Measurements from ENCODE around the gene BCL11A. TPM values are rescaled to one million over a fixed set of nuclear protein-coding genes. Genes with fewer than 3 reads are reported as not detected.

BCL11A gene
- total RNA-seq, 3 donors from 2014 or later (not counting 1 experiment from before 2014, with no cell fraction given), result 2.6 to 3.5 (median 3.0) TPM

DNA sequence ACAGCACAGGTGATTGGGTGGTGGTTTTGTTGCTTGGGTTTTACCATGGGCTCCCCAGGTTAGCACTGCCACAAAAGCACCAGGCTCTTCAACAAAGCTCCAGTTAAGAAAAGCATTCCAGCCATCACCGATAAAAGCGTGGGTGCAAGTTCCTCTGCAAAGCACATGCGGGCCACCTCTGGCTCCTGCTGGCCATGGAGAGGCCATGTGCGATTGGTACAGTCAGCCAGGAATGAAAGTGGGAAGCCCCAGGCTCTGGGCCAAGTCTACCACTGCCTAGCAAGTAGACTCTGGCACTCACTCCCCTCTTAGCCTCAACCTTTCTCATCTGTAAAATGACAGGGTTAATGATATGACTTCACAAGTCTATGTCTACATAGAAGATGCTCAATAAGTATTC, 36.0 kb downstream of the BCL11A start:
- Histone ChIP-seq H3K36me3 (ENCODE audit: control insufficient read depth, insufficient read depth, low read length) (no peaks in the 10 kb centered on the region), H3K27me3 (ENCODE audit: control insufficient read depth, insufficient read depth, low read length) (no peaks in the 10 kb centered on the region), H3K4me3 (ENCODE audit: low read length) (no peak overlapping the region), H3K27ac (ENCODE audit: low read length) (no peak overlapping the region), H3K4me1 (ENCODE audit: control insufficient read depth, insufficient read depth, low read length) (peaks cover 24% of the 10 kb centered on the region), H3K9me3 (ENCODE audit: control insufficient read depth, insufficient read depth, low read length) (no peaks in the 10 kb centered on the region)
- ATAC-seq, result no peak
- H3K9me3 Mint-ChIP-seq, result no peaks in the 10 kb centered on the region
- H3K4me1 Mint-ChIP-seq, result no peaks in the 10 kb centered on the region
- peaks cover 13 to 35% of the 10 kb centered on the region in 2 donors for H3K27me3 Mint-ChIP-seq (ENCODE audit: low read depth in 2 of 2)
- DNase-seq, result no peak
- intact Hi-C loops (cut with micrococcal nuclease), result no loop called here
- H3K4me3 Mint-ChIP-seq, result no peak overlapping the region
- WGBS (ENCODE audit: insufficient coverage), result 95% methylated on average over 4 of the region's 4 CpGs
- no peaks in the 10 kb centered on the region for H3K36me3 Mint-ChIP-seq
- TF ChIP-seq, protein P1, sequence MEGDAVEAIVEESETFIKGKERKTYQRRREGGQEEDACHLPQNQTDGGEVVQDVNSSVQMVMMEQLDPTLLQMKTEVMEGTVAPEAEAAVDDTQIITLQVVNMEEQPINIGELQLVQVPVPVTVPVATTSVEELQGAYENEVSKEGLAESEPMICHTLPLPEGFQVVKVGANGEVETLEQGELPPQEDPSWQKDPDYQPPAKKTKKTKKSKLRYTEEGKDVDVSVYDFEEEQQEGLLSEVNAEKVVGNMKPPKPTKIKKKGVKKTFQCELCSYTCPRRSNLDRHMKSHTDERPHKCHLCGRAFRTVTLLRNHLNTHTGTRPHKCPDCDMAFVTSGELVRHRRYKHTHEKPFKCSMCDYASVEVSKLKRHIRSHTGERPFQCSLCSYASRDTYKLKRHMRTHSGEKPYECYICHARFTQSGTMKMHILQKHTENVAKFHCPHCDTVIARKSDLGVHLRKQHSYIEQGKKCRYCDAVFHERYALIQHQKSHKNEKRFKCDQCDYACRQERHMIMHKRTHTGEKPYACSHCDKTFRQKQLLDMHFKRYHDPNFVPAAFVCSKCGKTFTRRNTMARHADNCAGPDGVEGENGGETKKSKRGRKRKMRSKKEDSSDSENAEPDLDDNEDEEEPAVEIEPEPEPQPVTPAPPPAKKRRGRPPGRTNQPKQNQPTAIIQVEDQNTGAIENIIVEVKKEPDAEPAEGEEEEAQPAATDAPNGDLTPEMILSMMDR (IDR thresholded peaks at IDR 0.05), result no peak
- H3K27ac Mint-ChIP-seq, result no peak overlapping the region

DNA sequence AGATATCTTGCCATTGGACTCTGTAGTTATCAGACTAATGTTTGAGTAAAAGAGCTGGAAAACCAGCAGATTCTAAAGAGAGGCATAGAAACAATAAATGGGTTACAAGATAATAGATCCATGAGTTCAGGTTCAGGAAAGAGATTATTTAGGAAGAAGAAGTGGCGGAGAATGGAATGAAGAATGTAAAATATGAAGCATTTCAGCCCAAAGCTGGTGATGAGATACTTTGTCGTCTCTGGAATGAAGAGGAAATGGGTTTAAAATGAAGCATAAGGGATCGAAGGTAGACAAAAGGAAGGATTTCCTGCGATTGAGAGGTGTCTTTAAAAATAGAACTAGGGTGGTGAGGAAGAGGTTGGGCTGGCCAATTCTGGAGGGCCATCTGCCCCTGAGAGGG, 36.6 kb downstream of the BCL11A start:
- no peak overlapping the region for H3K27ac ChIP-seq (ENCODE audit: low read length)
- H3K4me1 ChIP-seq (ENCODE audit: control insufficient read depth, insufficient read depth, low read length), result peaks cover 30% of the 10 kb centered on the region
- no peak for DNase-seq
- peaks cover 10 to 34% of the 10 kb centered on the region in 2 donors for H3K27me3 Mint-ChIP-seq (ENCODE audit: low read depth in 2 of 2)
- no peaks in the 10 kb centered on the region for H3K9me3 Mint-ChIP-seq
- TF ChIP-seq, protein P1 (IDR thresholded peaks at IDR 0.05), result no peak
- no peaks in the 10 kb centered on the region for H3K36me3 Mint-ChIP-seq
- H3K4me3 ChIP-seq (ENCODE audit: low read length), result no peak overlapping the region
- intact Hi-C loops (cut with micrococcal nuclease), result no loop called here
- no peaks in the 10 kb centered on the region for H3K36me3 ChIP-seq (ENCODE audit: control insufficient read depth, insufficient read depth, low read length)
- WGBS (ENCODE audit: insufficient coverage), result 66% methylated on average over 4 of the region's 4 CpGs
- no peaks in the 10 kb centered on the region for H3K9me3 ChIP-seq (ENCODE audit: control insufficient read depth, insufficient read depth, low read length)
- H3K4me3 Mint-ChIP-seq, result no peak overlapping the region
- H3K27ac Mint-ChIP-seq, result no peak overlapping the region
- no peaks in the 10 kb centered on the region for H3K4me1 Mint-ChIP-seq
- no peaks in the 10 kb centered on the region for H3K27me3 ChIP-seq (ENCODE audit: control insufficient read depth, insufficient read depth, low read length)
- ATAC-seq, result no peak

DNA sequence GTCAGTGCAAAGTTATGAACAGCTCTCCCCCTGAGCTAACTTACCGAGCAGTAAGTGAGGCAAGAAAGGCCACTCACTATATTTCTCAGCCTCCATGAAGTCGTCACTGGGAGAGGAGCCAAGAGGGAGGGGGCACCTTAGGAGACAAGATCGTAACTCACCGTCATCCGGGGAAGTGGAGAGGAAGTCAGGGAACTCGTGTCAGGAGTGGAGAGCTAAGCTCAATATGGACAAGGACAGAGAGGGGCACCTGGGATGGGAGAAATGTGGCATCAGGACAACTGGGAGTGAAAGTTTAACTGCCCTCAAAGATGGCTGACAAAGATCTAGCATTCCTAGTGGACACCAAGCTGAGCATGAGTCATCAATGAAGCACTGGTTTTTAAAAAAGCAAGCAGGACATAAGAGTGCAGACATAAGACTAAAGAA, 37.1 kb downstream of the BCL11A start:
- Mint-ChIP-seq H3K27me3 (ENCODE audit: low read depth in 2 of 2) (peaks cover 12 to 34% of the 10 kb centered on the region in 2 donors), H3K27ac (no peak overlapping the region), H3K4me3 (no peak overlapping the region), H3K9me3 (no peaks in the 10 kb centered on the region), H3K4me1 (no peaks in the 10 kb centered on the region), H3K36me3 (no peaks in the 10 kb centered on the region)
- intact Hi-C loops (cut with micrococcal nuclease), result no loop called here
- Histone ChIP-seq H3K4me1 (ENCODE audit: control insufficient read depth, insufficient read depth, low read length) (peaks cover 32% of the 10 kb centered on the region), H3K36me3 (ENCODE audit: control insufficient read depth, insufficient read depth, low read length) (no peaks in the 10 kb centered on the region), H3K27ac (ENCODE audit: low read length) (no peak overlapping the region), H3K9me3 (ENCODE audit: control insufficient read depth, insufficient read depth, low read length) (no peaks in the 10 kb centered on the region), H3K27me3 (ENCODE audit: control insufficient read depth, insufficient read depth, low read length) (no peaks in the 10 kb centered on the region), H3K4me3 (ENCODE audit: low read length) (no peak overlapping the region)
- 68% methylated on average over 6 of the region's 6 CpGs for WGBS (ENCODE audit: insufficient coverage)
- TF ChIP-seq, protein P1 (IDR thresholded peaks at IDR 0.05), result no peak
- DNase-seq (no peak), ATAC-seq (no peak)

DNA sequence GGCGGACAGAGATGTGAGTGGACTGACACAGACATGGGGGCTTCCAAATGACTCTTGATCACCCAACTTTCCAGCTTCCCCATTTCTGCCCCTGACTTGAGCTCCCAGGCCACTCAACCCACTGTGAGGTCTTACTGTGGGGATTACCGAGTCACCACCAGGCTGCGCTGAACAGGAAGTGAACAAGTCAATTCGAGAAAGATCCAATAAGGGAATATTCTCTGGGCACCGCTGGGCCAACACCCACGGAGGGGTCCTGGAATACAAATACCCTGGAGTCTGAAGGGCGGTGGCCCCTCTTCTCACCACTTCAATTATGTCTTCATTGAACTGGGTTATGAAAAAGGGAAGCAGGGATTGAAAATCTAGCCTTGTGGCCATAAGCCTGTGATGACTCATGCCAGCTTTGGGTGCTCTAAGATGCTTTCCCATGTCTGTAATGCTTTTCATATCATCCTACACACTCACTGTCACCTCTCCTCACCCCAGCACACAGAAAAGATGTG, 37.7 kb downstream of the BCL11A start:
- H3K9me3 ChIP-seq (ENCODE audit: control insufficient read depth, insufficient read depth, low read length), result no peaks in the 10 kb centered on the region
- H3K4me1 ChIP-seq (ENCODE audit: control insufficient read depth, insufficient read depth, low read length), result peaks cover 35% of the 10 kb centered on the region
- H3K4me3 ChIP-seq (ENCODE audit: low read length), result no peak overlapping the region
- Mint-ChIP-seq H3K4me1 (no peaks in the 10 kb centered on the region), H3K36me3 (no peaks in the 10 kb centered on the region), H3K4me3 (no peak overlapping the region), H3K27ac (no peak overlapping the region), H3K27me3 (ENCODE audit: low read depth in 2 of 2) (peaks cover 12 to 33% of the 10 kb centered on the region in 2 donors), H3K9me3 (no peaks in the 10 kb centered on the region)
- WGBS (ENCODE audit: insufficient coverage), result 19% methylated on average over 4 of the region's 7 CpGs
- peak; percentile 34 to 69 (median 44) for ATAC-seq
- no peaks in the 10 kb centered on the region for H3K36me3 ChIP-seq (ENCODE audit: control insufficient read depth, insufficient read depth, low read length)
- intact Hi-C loops (cut with micrococcal nuclease), result no loop called here
- no peaks in the 10 kb centered on the region for H3K27me3 ChIP-seq (ENCODE audit: control insufficient read depth, insufficient read depth, low read length)
- peak overlapping the region; percentile 47 for H3K27ac ChIP-seq (ENCODE audit: low read length)
- DNase-seq, result peak in 1 of 2 donors; percentile 21
- TF ChIP-seq, protein P1 (IDR thresholded peaks at IDR 0.05), result no peak
